ENCODE data around the gene MFSD11.

- TF ChIP-seq FOSL1 (IDR thresholded peaks at IDR 0.05; ENCODE audit: low read depth) (no peak), POLR2AphosphoS5 (IDR thresholded peaks at IDR 0.05; ENCODE audit: low read depth, low read length) (no peak), EZH2phosphoT487 (IDR thresholded peaks at IDR 0.05; ENCODE audit: borderline replicate concordance) (no peak), SRF (IDR thresholded peaks at IDR 0.05; ENCODE audit: low read depth) (no peak), ZBTB33 (IDR thresholded peaks at IDR 0.05; ENCODE audit: extremely low read depth, insufficient replicate concordance, low read length) (no peak)
- TF ChIP-seq, protein P1, sequence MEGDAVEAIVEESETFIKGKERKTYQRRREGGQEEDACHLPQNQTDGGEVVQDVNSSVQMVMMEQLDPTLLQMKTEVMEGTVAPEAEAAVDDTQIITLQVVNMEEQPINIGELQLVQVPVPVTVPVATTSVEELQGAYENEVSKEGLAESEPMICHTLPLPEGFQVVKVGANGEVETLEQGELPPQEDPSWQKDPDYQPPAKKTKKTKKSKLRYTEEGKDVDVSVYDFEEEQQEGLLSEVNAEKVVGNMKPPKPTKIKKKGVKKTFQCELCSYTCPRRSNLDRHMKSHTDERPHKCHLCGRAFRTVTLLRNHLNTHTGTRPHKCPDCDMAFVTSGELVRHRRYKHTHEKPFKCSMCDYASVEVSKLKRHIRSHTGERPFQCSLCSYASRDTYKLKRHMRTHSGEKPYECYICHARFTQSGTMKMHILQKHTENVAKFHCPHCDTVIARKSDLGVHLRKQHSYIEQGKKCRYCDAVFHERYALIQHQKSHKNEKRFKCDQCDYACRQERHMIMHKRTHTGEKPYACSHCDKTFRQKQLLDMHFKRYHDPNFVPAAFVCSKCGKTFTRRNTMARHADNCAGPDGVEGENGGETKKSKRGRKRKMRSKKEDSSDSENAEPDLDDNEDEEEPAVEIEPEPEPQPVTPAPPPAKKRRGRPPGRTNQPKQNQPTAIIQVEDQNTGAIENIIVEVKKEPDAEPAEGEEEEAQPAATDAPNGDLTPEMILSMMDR (IDR thresholded peaks at IDR 0.05 in 2 of 3, conservative IDR thresholded peaks at IDR 0.05 in 1 of 3; ENCODE audit: borderline replicate concordance in 1 of 3, insufficient read depth in 1 of 3, low read depth in 2 of 3, low read length in 2 of 3): no peak
Measured at GRCh38 chr17:76751416-76751993, 13.6 kb downstream of the MFSD11 start.

Data from HCT116 (cell line).